ENCODE data around the gene ZNF862.

- TF ChIP-seq CTCF (IDR thresholded peaks at IDR 0.05) (no peak), EZH2 (IDR thresholded peaks at IDR 0.05; ENCODE audit: borderline replicate concordance, insufficient read depth, low read depth, low read length, poor library complexity, severe bottlenecking) (no peak)
These were observed 32.7 kb downstream of the ZNF862 start for GRCh38 chr7:149870701-149871483.
